B cell (primary cell): ENCODE results near the gene NAXD. TPM values are rescaled to one million over a fixed set of nuclear protein-coding genes. Genes with fewer than 3 reads are reported as not detected.

Source experiments
- ATAC-seq: fragments of 200-7000 bp; cut with Tn5 transposase; one replicate; pipeline ENCODE4 v1.10.0; 2021; ENCODE audit warnings: low read depth, mild to moderate bottlenecking, moderate number of reproducible peaks, moderate library complexity
- CTCF ChIA-PET: fragments of 350-600 bp; sonication (Branson Sonifier 250); formaldehyde crosslinking; loops from one replicate; lab custom pipeline; 2021; ENCODE audit warnings: antibody characterized with exemption, inconsistent platforms; lab: Charles Lee
- POLR2A ChIA-PET: fragments of 350-600 bp; sonication (Branson Sonifier 250); formaldehyde crosslinking; loops from one replicate; lab custom pipeline; 2021; ENCODE audit warnings: antibody characterized with exemption; lab: Charles Lee
- DNase-seq: peaks from one replicate; pipeline ENCODE4 v3.0.0; 2013
- H2AFZ ChIP-seq: 2 replicates; pipeline ENCODE4 v1.6.1; 2012; ENCODE audit warnings: mild to moderate bottlenecking, low read depth, low read length; ENCODE audit not compliant: insufficient read depth, poor library complexity, severe bottlenecking
- H3K27ac ChIP-seq, 2 donors: 1 replicate in 1 of 2; 2 replicates in 1 of 2; pipeline ENCODE4 v1.5.1; 2012 to 2013; ENCODE audit warnings: low read length in 2 of 2, mild to moderate bottlenecking in 2 of 2, moderate library complexity in 1 of 2
- H3K27me3 ChIP-seq, 4 experiments: fragments of 200-600 bp in 1 of 4; sonication (generic) in 1 of 4; replicated peaks in 1 of 4; 1 replicate in 2 of 4; 2 replicates in 2 of 4; pipeline versions ENCODE4 v1.6.1 to v1.7.0; 2013 to 2016; ENCODE audit warnings: low read length in 3 of 4, mild to moderate bottlenecking in 2 of 4, mixed read lengths in 1 of 4, moderate library complexity in 1 of 4; ENCODE audit not compliant: insufficient read depth in 4 of 4, control insufficient read depth in 3 of 4; ENCODE audit errors: control extremely low read depth in 1 of 4
- H3K36me3 ChIP-seq, 2 experiments: replicated peaks in 1 of 2; 1 replicate in 1 of 2; 2 replicates in 1 of 2; pipeline versions ENCODE4 v1.6.1 to v1.7.1; 2013; ENCODE audit warnings: low read length in 1 of 2; ENCODE audit not compliant: insufficient read depth in 2 of 2, control insufficient read depth in 1 of 2; ENCODE audit errors: control extremely low read depth in 1 of 2, extremely low read depth in 1 of 2
- H3K4me1 ChIP-seq, 2 donors: fragments of 200-600 bp in 1 of 2; sonication (generic) in 1 of 2; 1 replicate in 1 of 2; 2 replicates in 1 of 2; pipeline versions ENCODE4 v1.5.1 to v1.6.1; 2013 to 2017; ENCODE audit warnings: low read length in 2 of 2; ENCODE audit not compliant: control insufficient read depth in 2 of 2, insufficient read depth in 2 of 2
- H3K4me2 ChIP-seq: replicated peaks from 2 replicates; pipeline ENCODE3; 2012; ENCODE audit warnings: mild to moderate bottlenecking, low read depth, low read length; ENCODE audit not compliant: poor library complexity, severe bottlenecking
- H3K4me3 ChIP-seq, 5 experiments: fragments of 200-600 bp in 1 of 5; sonication (generic) in 1 of 5; 1 replicate in 3 of 5; 2 replicates in 2 of 5; pipeline versions ENCODE4 v1.5.1 to v1.7.0; 2011 to 2016; ENCODE audit warnings: low read length in 4 of 5, mild to moderate bottlenecking in 4 of 5, low read depth in 2 of 5, control low read depth in 1 of 5, moderate library complexity in 1 of 5; ENCODE audit not compliant: insufficient read depth in 1 of 5; ENCODE audit errors: control extremely low read depth in 1 of 5, extremely low read depth in 1 of 5
- H3K79me2 ChIP-seq: fragments of 200-600 bp; sonication (generic); one replicate; pipeline ENCODE4 v1.6.0; 2016; ENCODE audit warnings: low read length; ENCODE audit not compliant: control insufficient read depth, insufficient read depth
- H3K9ac ChIP-seq: fragments of 200-600 bp; sonication (generic); 2 replicates; pipeline ENCODE4 v1.6.1; 2017; ENCODE audit warnings: mild to moderate bottlenecking, low read length, moderate library complexity
- H3K9me3 ChIP-seq, 3 donors: one replicate each; pipeline versions ENCODE4 v1.6.1 to v1.7.1; 2013; ENCODE audit warnings: low read length in 2 of 3; ENCODE audit not compliant: control insufficient read depth in 2 of 3, insufficient read depth in 1 of 3; ENCODE audit errors: control extremely low read depth in 1 of 3
- H4K20me1 ChIP-seq: 2 replicates; pipeline ENCODE4 v1.6.0; 2012; ENCODE audit warnings: mild to moderate bottlenecking, low read length; ENCODE audit not compliant: insufficient read depth, control insufficient read depth, poor library complexity, severe bottlenecking
- H3K27ac Mint-ChIP-seq: one replicate; pipeline ENCODE4 v1.8.0; 2021; ENCODE audit warnings: mixed read lengths
- H3K27me3 Mint-ChIP-seq: one replicate; pipeline ENCODE4 v1.8.0; 2021; ENCODE audit warnings: mixed read lengths
- H3K4me1 Mint-ChIP-seq: one replicate; pipeline ENCODE4 v1.8.0; 2021; ENCODE audit warnings: mixed read lengths
- H3K4me3 Mint-ChIP-seq: one replicate; pipeline ENCODE4 v1.8.0; 2021; ENCODE audit warnings: mixed read lengths
- H3K9me3 Mint-ChIP-seq: one replicate; pipeline ENCODE4 v1.8.0; 2022; ENCODE audit warnings: mixed read lengths; ENCODE audit not compliant: insufficient read depth
- EZH2 ChIP-seq: IDR thresholded peaks from 2 replicates; pipeline ENCODE4 v1.6.1; 2012; ENCODE audit warnings: borderline replicate concordance, low read depth, mild to moderate bottlenecking, moderate library complexity, low read length; ENCODE audit not compliant: insufficient read depth, poor library complexity, severe bottlenecking
- WGBS: methylation state at CpG from one replicate; pipeline ENCODE4 v1.1.5; 2013; ENCODE audit warnings: missing lambda C conversion rate; ENCODE audit not compliant: insufficient coverage; 5-methylcytosine and 5-hydroxymethylcytosine counted together
- intact Hi-C: fragments of 100-400 bp; cut with micrococcal nuclease; formaldehyde crosslinking; loops from one replicate; pipeline ENCODE4 v1.10.0; 2022
- polyA plus RNA-seq: library from polyadenylated mRNA; depleted of rRNA; stranded (reverse); fragments of >200 nt; gene quantifications from 2 replicates; pipeline ENCODE4 v1.2.3, GENCODE V29; 2012
- total RNA-seq, 2 donors: library from RNA; stranded (reverse); fragments of 120-200 nt in 1 of 2; gene quantifications; 1 replicate in 1 of 2; 2 replicates in 1 of 2; pipeline versions ENCODE4 v1.2.3 to v1.2.4, GENCODE V29; 2013 to 2022
- TF ChIP-seq, protein P1 (sequence below): fragments of 200-600 bp; IDR thresholded peaks from one replicate; pipeline ENCODE4 v1.8.0; 2022; ENCODE audit warnings: antibody characterized with exemption, mild to moderate bottlenecking

The NAXD gene
- total and polyA plus RNA-seq, 2 donors (not counting 1 experiment from before 2014, with no cell fraction given) = 28.4 to 33.3 TPM

DNA sequence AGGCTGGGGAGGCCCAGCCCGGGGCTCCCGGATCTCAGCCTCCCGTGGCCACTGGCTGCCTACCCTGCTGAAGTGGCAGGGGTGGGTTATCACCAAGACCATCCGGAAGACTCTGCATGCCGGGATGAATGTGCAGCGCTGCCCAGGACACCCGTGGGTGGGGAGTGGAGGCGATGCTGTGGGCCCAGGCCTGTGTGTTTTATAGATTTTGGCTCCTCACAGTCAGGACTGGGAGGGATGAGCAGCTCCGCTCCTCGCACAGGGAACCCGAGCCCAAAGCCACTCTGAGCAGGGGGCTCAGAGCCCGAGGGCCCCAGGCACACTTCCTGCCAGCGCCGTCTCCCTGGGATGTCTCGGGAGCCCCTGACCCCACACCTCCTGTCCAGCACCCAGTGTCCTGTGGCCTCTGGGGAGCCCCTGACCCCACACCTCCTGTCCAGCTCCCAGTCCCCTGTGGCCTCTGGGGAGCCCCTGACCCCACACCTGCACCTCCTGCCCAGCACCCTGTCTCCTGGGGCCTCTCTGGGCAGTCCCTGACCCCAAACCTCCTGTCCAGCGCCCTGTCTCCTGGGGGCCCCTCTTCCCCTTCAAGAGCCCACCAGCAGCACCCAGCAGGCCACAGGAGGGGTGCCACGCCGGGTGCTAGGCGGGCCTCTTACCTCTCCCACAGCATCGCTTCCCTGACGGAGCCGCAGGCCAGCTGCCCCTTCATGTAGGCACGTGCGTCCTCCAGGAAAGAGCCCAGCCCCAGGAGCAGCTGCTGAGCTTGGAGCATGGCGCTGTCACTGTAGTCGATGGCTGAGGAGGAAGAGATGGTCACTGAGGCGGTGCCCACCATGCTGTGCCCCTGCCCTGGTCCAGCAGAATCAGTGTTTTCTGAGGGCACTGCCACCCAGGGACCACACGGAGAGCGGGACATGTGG is 31.4 kb downstream of the NAXD start:
- H2AFZ ChIP-seq = no peak overlapping the region
- WGBS = 97% methylated on average over 28 of the region's 29 CpGs
- TF ChIP-seq EZH2 = no peak
- TF ChIP-seq, protein P1, sequence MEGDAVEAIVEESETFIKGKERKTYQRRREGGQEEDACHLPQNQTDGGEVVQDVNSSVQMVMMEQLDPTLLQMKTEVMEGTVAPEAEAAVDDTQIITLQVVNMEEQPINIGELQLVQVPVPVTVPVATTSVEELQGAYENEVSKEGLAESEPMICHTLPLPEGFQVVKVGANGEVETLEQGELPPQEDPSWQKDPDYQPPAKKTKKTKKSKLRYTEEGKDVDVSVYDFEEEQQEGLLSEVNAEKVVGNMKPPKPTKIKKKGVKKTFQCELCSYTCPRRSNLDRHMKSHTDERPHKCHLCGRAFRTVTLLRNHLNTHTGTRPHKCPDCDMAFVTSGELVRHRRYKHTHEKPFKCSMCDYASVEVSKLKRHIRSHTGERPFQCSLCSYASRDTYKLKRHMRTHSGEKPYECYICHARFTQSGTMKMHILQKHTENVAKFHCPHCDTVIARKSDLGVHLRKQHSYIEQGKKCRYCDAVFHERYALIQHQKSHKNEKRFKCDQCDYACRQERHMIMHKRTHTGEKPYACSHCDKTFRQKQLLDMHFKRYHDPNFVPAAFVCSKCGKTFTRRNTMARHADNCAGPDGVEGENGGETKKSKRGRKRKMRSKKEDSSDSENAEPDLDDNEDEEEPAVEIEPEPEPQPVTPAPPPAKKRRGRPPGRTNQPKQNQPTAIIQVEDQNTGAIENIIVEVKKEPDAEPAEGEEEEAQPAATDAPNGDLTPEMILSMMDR = no peak
- H3K9ac ChIP-seq = no peak overlapping the region
- H3K27ac Mint-ChIP-seq = peak overlapping the region; percentile 41
- no peak overlapping the region for H3K4me3 ChIP-seq
- intact Hi-C loops = loop anchor here (1.0 to 10.0 kb wide), 2 partner anchors 12 to 268 kb away; partner anchors contain the start of gene ANKRD10
- no peaks in the 10 kb centered on the region for H3K27me3 Mint-ChIP-seq
- peaks cover 34% of the 10 kb centered on the region for H3K4me1 Mint-ChIP-seq
- no peak for ATAC-seq
- ChIA-PET POLR2A (interaction anchor here (0.8 to 3.5 kb wide), 3 partner anchors 30 to 67 kb away, joined by 3 to 32 read pairs (median 22); partner anchors contain the start of gene ING1), CTCF (interaction anchor here (1.6 to 6.2 kb wide), 6 partner anchors 30 to 191 kb away, joined by 6 to 64 read pairs (median 28); partner anchors contain the start of gene CARS2)
- no peak overlapping the region for H3K4me2 ChIP-seq
- no peak for DNase-seq
- peaks cover 4% of the 10 kb centered on the region for H4K20me1 ChIP-seq
- peaks cover 0 to 54% of the 10 kb centered on the region in 2 experiments for H3K36me3 ChIP-seq
- H3K9me3 ChIP-seq = no peaks in the 10 kb centered on the region
- no peak overlapping the region for H3K4me3 Mint-ChIP-seq
- H3K9me3 Mint-ChIP-seq = no peaks in the 10 kb centered on the region
- H3K27ac ChIP-seq = no peak overlapping the region
- peaks cover 37% of the 10 kb centered on the region for H3K79me2 ChIP-seq
- peaks cover 30 to 32% of the 10 kb centered on the region in 2 donors for H3K4me1 ChIP-seq
- no peaks in the 10 kb centered on the region for H3K27me3 ChIP-seq

DNA sequence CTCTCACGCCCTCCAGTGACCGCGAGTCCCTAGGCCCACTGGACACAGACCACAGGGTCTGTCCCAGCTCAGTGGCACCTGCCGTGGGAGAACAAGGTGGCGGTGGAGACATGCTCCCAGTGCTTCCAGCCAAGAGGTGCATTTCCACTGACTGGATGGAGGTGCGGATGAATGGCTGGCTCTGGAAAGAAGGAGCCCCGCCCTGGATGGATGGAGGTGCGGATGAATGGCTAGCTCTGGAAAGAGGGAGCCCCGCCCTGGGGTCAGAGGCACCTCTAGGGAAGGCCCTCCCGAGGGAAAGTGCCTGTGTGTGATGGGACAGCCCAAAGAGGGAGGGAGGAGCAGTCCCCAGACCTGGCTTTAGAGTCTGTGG is 32.0 kb downstream of the NAXD start:
- intact Hi-C loops = loop anchor here (10.0 kb wide), 1 partner anchor 267 kb away; the partner anchor contains the start of gene ANKRD10
- no peak overlapping the region for H3K4me3 Mint-ChIP-seq
- no peaks in the 10 kb centered on the region for H3K27me3 Mint-ChIP-seq
- no peak overlapping the region for H2AFZ ChIP-seq
- 90% methylated on average over 10 of the region's 10 CpGs for WGBS
- peaks cover 41% of the 10 kb centered on the region for H3K4me1 Mint-ChIP-seq
- H3K9me3 Mint-ChIP-seq = no peaks in the 10 kb centered on the region
- peaks cover 0 to 58% of the 10 kb centered on the region in 2 experiments for H3K36me3 ChIP-seq
- peaks cover 4% of the 10 kb centered on the region for H4K20me1 ChIP-seq
- H3K4me1 ChIP-seq = peaks cover 36 to 39% of the 10 kb centered on the region in 2 donors
- no peak for DNase-seq
- H3K9me3 ChIP-seq = no peaks in the 10 kb centered on the region
- no peak overlapping the region for H3K9ac ChIP-seq
- H3K27ac Mint-ChIP-seq = peak overlapping the region; percentile 50
- ATAC-seq = no peak
- no peaks in the 10 kb centered on the region for H3K27me3 ChIP-seq
- H3K4me2 ChIP-seq = no peak overlapping the region
- no peak overlapping the region for H3K27ac ChIP-seq
- no peak overlapping the region for H3K4me3 ChIP-seq
- CTCF ChIA-PET = interaction anchor here (1.1 to 6.2 kb wide), 4 partner anchors 29 to 192 kb away, joined by 4 to 64 read pairs (median 9); no protein-coding TSS in a partner anchor
- H3K79me2 ChIP-seq = peaks cover 44% of the 10 kb centered on the region
- POLR2A ChIA-PET = interaction anchor here (3.5 kb wide), 1 partner anchor 66 kb away, joined by 32 read pairs; the partner anchor contains the start of gene ING1
- no peak for TF ChIP-seq EZH2
- TF ChIP-seq, protein P1 = no peak
